ENCODE results near the gene ZDHHC1. TPM values are rescaled to one million over a fixed set of nuclear protein-coding genes. Genes with fewer than 3 reads are reported as not detected.

The ZDHHC1 gene
- total and polyA plus RNA-seq, 7 donors = 1.7 to 11.0 (median 5.8) TPM

GRCh38 chr16:67407788-67408452, 8.4 kb downstream of the ZDHHC1 start:
- Histone ChIP-seq H3K4me1 (peaks cover 27% of the 10 kb centered on the region), H3K36me3 (ENCODE audit: insufficient read depth in 1 of 2, low read depth in 1 of 2) (no peaks in the 10 kb centered on the region), H3K27me3 (ENCODE audit: insufficient read depth in 3 of 3, low read length in 2 of 3) (no peaks in the 10 kb centered on the region), H3K27ac (no peak overlapping the region), H3K9me3 (no peaks in the 10 kb centered on the region), H3K4me3 (no peak overlapping the region)
- intact Hi-C loops (cut with DNase I) = no loop called here
- whole genome bisulfite sequencing, 3 donors = 78 to 82% (median 82%) methylated on average over 6 of the region's 6 CpGs
- DNase-seq (no peak), ATAC-seq (no peak)
- no peak for TF ChIP-seq CTCF (IDR thresholded peaks at IDR 0.05)

- H3K4me3 ChIP-seq = no peak overlapping the region
- TF ChIP-seq CTCF (IDR thresholded peaks at IDR 0.05) = no peak
- peak overlapping the region; percentile 87 for H3K27ac ChIP-seq
Measured at GRCh38 chr16:67407176-67407787, 9.0 kb downstream of the ZDHHC1 start.

GRCh38 chr16:67406111-67406971, 9.9 kb downstream of the ZDHHC1 start:
- ATAC-seq (peak; percentile 88 to 94 (median 89)), DNase-seq (peak in 1 of 2 donors; percentile 77)
- H3K27ac ChIP-seq = peak overlapping the region; percentile 87
- no peak for TF ChIP-seq CTCF (IDR thresholded peaks at IDR 0.05)
- no peaks in the 10 kb centered on the region for H3K27me3 ChIP-seq (ENCODE audit: insufficient read depth in 3 of 3, low read length in 2 of 3)
- intact Hi-C loops (cut with DNase I) = no loop called here
- H3K4me3 ChIP-seq = peak overlapping the region; percentile 22
- no peaks in the 10 kb centered on the region for H3K36me3 ChIP-seq (ENCODE audit: insufficient read depth in 1 of 2, low read depth in 1 of 2)
- 39 to 41% (median 40%) methylated on average over 18 of the region's 18 CpGs for WGBS, 3 donors
- H3K9me3 ChIP-seq = no peaks in the 10 kb centered on the region
- peaks cover 26% of the 10 kb centered on the region for H3K4me1 ChIP-seq

More at GRCh38 chr16:67407176-67407787, 9.0 kb downstream of the ZDHHC1 start:
- Histone ChIP-seq H3K9me3 (no peaks in the 10 kb centered on the region), H3K27me3 (ENCODE audit: insufficient read depth in 3 of 3, low read length in 2 of 3) (no peaks in the 10 kb centered on the region), H3K36me3 (ENCODE audit: insufficient read depth in 1 of 2, low read depth in 1 of 2) (no peaks in the 10 kb centered on the region), H3K4me1 (peaks cover 26% of the 10 kb centered on the region)
- DNase-seq (no peak), ATAC-seq (peak in 1 of 4 donors; percentile 21)
- 80 to 87% (median 87%) methylated on average over 7 of the region's 7 CpGs for WGBS, 3 donors
- intact Hi-C loops (cut with DNase I) = no loop called here

GRCh38 chr16:67405336-67405735, 10.9 kb downstream of the ZDHHC1 start:
- 88 to 94% (median 91%) methylated on average over 8 of the region's 8 CpGs for WGBS, 3 donors
- no peak for ATAC-seq
- H3K27me3 ChIP-seq (ENCODE audit: insufficient read depth in 3 of 3, low read length in 2 of 3) = no peaks in the 10 kb centered on the region
- peak overlapping the region; percentile 87 for H3K27ac ChIP-seq
- no peaks in the 10 kb centered on the region for H3K36me3 ChIP-seq (ENCODE audit: insufficient read depth in 1 of 2, low read depth in 1 of 2)
- no peak for TF ChIP-seq CTCF (IDR thresholded peaks at IDR 0.05)
- H3K4me1 ChIP-seq = peaks cover 26% of the 10 kb centered on the region
- DNase-seq = no peak
- intact Hi-C loops (cut with DNase I) = no loop called here
- H3K4me3 ChIP-seq = no peak overlapping the region
- H3K9me3 ChIP-seq = no peaks in the 10 kb centered on the region

Measured in psoas muscle (tissue), 8 donors.